Measurements from ENCODE around the gene RAD51AP2. TPM values are rescaled to one million over a fixed set of nuclear protein-coding genes. Genes with fewer than 3 reads are reported as not detected.
"Not testable (repeated sequence)": the region's sequence is repeated elsewhere in the genome, so short reads cannot be mapped to it uniquely, and the experiment has no call there.

Gene RAD51AP2
- total RNA-seq, 1 donor from 2014 or later: 0.37 TPM

DNA sequence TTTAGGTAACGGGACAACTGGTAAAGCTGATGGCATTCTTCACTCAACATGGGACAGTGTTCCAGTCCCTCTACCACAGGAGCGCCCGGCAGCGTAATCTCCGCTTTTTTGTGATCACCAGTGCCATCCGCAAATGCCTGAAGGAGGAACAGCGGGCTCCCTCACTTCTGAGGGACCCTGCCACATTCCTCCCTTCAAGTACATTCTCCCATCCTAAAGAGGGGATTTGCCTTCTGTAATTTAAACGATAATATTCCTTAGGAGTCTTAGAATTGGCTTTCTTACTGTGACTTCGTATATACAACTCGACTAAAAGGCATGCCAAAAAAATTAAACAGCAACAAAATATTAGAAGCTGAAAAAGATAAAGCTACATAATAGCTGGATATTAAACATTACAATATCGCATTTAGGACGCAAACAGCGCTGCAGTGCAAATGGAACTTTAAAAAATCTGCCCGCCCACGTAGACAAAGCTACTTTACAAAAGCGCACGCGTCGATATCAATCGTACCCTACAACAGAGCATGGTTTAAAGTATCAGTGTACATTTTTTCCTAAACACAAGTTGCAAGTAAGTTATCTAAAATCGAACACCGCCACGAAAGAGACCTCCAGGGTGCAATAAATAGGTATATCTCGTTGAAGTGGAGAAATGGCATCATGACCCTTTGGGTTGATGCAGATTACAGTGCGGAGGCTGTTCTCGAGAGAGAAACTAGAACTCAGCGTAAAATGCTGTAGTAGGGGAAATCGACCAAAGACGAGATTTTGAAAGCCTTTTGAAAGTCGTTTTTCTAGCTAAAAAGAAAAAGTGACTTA, 20.0 kb upstream of the RAD51AP2 start:
- peak; percentile 16 for DNase-seq (ENCODE audit: low read depth)

DNA sequence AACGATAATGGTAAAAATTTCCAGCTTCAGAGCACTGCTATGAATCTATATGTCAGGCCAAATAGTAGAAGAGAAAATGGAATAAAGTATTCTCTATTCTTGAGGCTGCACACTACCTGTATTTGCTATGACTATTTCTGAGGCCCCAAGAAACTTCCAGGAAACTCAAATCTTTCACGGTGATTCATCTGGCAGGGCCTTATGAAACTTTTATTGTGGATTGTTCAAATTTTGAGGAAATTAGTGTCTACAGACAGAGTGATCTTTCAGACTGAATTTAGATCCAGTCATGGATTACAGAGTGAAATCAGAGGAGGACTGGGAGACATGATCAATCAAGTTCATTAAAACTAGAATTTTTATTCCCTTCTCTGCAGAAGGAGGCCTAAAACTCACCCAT, 18.2 kb upstream of the RAD51AP2 start:
- no peak for DNase-seq (ENCODE audit: low read depth)

DNA sequence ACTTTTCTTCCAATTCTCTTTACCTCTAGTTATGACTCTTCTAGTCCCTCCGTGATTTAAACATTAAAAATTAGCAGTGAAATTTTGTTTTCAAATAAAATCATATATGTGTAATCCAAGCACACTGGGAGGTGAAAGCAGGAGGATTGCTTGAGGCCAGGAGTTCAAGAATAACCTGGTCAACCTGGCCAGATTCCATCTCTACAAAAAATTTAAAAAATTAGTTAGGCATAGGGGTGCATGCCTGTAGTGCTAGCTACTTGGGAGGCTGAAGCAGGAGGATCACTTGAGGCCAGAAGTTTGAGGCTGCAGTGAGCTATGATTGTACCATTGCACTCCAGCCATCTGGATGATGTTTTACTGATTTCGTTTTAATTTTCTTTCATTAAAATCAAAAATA, 15.3 kb upstream of the RAD51AP2 start:
- no peak for DNase-seq (ENCODE audit: low read depth)

DNA sequence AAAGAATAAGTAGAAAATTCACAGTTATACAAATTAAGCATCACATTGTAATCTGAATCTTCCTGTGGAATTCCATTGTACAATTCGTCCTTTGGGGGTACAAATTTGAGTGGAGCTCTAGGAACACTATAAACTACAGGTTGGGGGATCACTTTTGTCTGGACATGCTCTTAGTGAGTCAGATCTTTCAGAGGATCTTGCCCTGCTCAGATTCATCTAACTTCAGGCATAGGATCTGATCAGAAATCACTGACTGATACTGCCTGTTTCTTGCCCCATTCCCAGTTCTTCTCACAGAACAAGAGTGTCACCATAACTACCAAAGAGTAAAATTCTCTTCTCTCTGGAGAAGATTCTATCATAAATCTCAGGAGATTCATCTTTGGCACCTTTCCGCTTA, 11.5 kb upstream of the RAD51AP2 start:
- DNase-seq (ENCODE audit: low read depth): no peak

DNA sequence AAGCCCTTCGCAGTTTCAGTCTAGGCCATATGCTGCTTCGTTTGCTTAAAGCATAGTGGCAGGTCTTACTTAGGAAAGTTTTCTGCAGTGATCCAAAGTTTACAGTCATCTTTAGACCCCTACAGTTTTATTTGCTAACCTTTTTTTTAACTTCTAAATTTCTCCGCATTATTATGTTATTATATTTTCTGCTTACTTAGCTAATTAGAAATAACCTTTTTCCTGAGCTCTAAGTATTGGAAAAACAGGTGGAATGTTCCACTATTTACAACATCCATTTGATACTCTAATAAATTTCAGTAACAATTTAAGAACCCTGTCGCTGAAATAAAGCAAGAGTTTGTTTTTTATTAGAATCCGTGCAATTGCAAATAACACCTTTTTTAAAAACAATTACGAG, 4.1 kb upstream of the RAD51AP2 start:
- DNase-seq (ENCODE audit: low read depth): no peak

DNA sequence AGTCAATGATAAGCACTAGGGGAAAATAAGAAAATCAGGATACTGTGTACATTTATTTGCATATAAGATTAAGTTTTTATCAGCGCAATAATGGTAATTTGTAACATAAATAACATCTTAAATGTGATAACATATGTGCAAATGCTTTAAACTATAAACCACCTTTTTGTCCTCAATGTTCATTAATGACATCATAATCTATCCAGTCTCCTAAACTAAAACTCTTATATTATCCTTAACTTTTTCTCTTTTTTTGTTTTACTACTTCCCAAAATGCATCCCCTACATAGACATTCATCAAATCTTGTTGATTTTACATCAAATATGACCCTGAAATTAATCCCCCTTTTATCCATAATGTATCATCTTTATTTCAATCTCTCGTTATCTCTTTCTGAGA, 3.4 kb upstream of the RAD51AP2 start:
- no peak for DNase-seq (ENCODE audit: low read depth)

DNA sequence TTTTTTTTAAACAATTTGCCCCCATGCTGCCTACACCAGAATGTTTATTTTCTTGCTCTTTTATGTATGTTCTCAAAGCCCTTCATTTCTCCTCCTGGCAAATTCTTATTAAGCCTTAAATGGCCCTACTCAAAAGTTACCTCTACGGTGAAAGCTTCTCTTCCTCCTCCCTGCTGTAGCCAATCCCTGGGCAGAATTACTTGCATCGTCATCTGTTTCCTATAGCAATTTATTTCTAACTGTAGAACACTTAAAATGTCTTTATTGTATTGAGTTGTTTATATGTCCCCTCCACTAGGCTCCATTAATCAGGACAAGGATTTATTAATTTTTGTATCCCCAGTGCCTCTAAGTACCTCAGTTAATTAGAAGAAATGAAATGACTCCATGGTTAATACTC, 2.5 kb upstream of the RAD51AP2 start:
- DNase-seq (ENCODE audit: low read depth): no peak

DNA sequence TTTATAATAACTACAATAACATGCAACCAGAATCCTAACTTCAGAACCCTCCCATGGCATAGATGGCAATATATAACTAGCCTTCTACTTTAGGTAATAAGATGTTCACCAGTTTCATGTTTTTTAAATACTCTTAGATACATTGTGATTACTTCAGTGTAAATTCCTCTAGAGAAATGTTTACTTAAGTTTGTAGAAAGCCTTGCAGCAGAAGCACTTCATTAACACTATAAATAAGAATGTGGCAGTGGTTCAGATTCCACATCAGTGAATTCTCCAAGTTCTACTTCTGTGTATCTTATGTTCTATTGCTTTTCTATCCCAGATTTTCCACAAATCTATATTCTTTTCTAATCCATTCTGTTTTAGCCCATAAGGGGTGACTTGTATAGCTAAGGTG, 1.2 kb upstream of the RAD51AP2 start:
- no peak for DNase-seq (ENCODE audit: low read depth)

DNA sequence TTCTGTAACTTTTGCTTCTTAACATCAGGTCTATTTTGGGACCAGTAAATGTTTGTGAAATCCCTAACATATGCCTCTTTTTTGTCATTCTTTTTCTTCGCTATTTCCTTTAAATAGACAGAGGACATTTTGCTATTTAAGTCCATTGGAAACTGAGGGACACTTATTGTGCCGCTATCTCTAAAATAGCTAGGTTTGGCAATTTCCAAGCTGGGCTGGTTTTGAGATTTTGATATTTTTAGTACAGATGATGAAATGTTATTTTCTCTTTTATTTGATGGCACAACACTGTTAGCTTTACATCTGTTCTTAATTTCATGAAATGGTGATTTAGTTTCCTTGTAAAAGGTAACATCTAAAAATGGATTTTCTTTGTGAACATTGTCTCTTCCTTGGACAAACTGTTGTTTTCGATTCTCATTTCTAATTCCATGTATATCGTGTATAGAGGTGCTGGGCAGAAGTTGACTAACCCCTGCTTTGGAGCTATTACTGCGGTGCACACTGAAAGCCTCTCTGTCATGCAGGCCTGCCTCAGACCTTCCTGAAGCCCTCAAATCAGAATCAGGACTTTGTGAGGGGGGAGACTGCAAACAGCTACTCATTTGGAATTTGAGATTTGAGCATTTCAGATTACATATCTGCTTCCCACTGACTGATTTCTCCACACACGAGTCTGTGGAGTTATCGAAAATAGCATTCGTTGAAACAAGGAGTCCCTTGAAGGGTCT, 594 bp downstream of the RAD51AP2 start:
- no peak for DNase-seq (ENCODE audit: low read depth)

DNA sequence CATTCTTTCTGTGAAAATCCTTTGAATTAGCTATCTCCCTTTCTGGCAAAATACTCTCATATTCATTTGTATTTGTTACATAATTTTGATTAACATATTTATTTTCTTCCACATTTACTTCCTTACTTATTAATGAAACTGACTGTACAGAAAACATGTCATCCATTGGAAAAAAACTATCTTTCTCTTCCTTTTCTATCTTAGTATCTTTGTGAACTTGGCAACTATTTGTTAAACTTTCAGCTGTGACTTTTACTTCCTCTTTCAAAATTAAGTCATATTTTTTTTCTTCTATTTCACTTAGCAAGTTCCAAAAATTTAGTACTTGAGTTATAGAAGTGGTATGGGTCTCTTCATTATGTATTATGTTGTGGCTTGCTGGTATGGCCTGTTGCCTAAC, 2.6 kb downstream of the RAD51AP2 start:
- no peak for DNase-seq (ENCODE audit: low read depth)

DNA sequence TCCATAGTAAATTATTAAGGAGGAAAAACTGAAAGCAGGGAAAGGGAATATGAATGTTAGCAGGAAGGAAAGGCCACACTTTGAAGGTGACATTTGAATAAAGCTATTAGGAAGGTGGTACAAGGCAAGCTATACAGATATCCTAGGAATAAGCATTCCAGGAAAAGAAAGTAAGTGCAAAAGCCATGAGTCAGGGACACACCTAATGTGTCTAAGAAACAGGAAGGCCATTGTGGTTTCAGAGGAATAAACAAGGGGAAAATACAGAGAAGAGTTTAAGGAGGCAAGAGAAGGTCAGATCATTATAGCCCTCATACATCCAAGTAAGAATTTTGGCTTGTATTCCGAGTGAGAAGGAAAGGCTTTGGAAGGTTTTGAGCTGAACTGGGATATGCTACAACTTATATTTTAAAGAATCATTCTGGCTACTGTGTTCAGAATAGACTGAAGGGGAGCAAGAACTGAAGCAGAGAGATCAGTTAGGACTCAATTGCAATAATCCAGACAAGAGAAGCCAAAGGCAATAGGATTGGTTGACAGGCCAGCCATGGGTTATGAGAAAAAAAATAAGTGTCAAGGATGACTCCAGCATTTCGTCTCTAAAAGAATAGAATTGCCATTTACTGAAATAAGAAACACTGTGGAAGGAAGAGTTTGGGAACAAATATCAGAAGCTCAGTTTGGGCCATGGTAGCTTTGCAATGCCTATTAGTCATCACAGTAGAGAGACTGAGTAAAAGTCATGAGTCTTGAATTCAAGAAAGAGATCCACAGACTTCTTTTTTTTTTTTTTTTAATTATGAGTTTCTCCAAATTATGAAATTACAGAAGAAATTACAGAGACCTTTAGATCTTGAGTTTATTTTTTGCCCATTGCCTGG, 11.3 kb downstream of the RAD51AP2 start:
- DNase-seq (ENCODE audit: low read depth): peak; percentile 8

DNA sequence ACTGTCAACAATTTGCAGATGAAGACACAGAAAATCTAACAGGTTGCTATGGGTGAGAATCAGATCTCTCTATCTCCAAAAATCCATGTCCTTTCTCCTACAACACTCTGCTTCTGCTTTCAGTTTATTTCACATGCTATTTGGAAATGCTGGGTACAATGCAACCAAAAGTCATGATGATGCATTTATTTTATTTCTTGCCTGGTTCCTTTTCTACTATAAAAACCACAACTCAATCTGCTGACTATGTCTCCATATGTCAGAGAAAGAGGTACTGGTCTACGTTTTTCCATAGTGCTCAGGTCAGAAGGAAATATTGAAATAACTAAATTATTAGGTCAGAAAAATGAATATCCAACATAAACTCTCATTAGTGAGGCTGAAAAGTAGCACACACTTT, 20.5 kb downstream of the RAD51AP2 start:
- DNase-seq (ENCODE audit: low read depth): no peak

DNA sequence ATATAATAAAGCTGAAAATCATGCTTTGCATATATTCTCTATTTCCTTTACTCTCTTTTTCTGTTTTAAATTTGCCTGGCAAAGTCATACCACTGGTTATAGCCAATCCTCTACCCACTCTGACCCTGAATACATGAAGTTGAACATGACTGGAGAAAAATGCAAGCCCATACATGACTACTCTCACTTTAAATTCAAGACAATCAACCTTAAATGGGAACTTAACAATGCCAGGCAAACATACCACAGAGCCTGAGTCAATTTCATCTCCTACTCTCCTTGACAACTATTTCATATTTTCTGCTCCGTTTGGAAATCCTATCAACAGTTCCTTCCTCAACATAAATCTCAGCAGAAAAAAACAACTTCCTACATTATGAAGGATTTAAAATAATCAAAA, 22.6 kb downstream of the RAD51AP2 start:
- DNase-seq (ENCODE audit: low read depth): no peak

DNA sequence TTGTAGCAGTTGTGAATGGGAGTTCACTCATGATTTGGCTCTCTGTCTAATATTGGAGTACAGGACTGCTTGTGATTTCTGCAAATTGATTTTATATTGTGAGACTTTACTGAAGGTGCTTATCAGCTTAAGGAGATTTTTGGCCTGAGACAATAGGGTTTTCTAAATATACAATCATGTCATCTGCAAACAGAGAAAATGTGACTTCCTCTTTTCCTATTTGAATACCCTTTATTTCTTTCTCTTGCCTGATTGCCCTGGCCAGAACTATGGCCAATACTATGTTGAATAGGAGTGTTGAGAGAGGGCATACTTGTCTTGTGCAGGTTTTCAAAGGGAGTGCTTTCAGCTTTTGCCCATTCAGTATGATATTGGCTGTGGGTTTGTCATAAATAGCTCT, 28.1 kb downstream of the RAD51AP2 start:
- DNase-seq (ENCODE audit: low read depth): not testable (repeated sequence)

DNA sequence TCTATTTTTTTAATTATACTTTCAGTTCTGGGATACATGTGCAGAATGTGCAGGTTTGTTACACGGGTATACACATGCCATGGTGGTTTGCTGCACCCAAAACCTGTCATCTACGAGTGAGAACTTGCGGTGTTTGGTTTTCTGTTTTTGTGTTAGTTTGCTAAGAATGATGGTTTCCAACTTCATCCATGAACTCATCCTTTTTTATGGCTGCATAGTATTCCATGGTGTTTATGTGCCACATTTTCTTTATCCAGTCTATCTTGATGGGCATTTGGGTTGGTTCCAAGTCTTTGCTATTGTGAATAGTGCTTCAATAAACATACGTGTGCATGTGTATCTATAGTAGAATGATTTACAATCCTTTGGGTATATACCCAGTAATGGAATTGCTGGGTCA, 29.6 kb downstream of the RAD51AP2 start:
- not testable (repeated sequence) for DNase-seq (ENCODE audit: low read depth)

DNA sequence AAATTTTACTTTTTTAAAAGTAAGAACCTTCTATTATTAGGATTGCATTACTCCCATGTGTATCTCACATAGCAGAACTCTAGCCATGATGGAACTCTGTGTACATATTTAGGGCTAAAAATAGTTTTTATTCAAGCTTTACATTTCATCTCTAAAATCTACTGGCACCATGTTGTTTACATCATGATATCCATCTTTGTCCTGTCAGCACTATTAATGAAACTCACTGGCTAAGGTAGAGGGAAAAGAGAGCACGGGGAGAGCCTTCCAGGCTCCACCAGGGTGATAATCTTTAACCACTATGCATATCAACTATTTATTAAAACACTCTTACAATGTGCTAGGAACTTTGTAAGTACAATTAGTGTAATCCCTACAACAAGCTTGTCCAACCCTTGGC, 34.7 kb downstream of the RAD51AP2 start:
- DNase-seq (ENCODE audit: low read depth): no peak

DNA sequence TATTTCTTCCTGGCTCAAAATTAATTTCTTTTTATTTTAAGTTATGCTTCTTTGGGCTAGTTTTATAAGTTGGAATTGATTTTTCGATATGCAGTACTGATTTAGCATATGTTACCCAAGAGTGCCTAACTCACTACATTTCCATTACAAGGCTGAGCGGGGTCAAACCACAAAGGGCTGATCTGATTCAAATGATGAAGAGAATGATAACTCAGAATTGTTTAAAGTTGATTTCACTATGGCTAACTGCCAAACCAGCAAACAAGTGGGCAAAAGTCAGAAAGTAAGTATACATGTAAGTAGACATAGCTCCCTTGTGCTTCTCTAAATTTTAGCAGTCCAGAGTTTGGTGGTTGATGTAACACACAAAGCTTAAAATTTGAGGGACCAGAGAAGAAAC, 35.6 kb downstream of the RAD51AP2 start:
- no peak for DNase-seq (ENCODE audit: low read depth)

DNA sequence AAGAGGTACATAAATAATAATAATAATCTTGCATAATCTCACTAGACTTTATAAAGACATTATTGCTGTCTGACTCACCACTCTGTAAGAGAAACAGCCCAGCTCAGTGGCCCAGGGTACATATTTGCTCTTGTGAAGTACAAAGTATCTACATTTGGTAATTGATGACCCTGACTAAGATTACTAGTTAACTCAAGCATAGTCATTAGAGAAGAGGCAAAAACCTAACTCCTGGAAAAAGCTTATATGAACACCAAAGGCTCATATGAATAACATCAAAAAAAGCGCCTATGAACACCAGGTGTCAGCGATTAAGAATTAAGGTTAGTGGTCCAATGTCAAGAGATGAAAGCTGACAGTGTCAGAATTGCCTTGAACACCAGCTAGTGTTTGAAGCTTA, 38.4 kb downstream of the RAD51AP2 start:
- no peak for DNase-seq (ENCODE audit: low read depth)

DNA sequence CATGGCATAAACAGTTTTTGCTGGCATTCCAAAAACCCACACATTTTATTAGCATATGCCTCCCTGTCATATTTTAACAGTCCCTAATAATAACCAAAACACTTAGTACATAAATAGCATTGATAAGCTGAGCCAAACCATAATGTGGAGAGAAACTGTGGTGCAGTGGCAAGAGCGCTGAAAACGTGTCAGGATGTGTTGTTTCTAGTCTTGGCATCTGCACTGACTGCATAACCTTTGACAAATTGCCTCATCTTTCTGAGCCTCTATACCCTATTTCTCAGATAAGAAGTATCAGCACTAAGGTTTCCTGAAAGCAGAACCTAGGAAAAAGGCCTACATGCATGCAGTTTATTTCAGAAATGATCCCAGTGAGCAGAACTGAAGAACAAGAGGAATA, 41.4 kb downstream of the RAD51AP2 start:
- DNase-seq (ENCODE audit: low read depth): peak; percentile 35

DNA sequence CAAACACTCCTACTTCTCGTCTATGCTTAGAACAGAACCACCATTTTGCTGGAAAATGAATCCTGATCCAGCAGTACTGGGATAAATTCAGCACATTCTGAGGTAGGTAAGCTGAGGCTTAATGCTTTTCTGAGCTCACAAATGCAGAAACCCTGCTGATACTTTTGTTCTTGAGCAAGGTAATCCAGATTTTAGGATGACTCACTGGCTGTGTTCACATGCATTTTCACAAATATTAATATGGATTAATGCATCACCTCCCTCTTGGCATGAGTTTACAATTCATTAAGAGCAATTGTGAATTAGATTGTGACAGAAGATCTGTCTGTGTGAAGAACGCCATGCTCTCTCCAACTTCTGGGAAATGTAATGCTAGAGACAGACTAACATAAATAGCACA, 42.2 kb downstream of the RAD51AP2 start:
- DNase-seq (ENCODE audit: low read depth): no peak

DNA sequence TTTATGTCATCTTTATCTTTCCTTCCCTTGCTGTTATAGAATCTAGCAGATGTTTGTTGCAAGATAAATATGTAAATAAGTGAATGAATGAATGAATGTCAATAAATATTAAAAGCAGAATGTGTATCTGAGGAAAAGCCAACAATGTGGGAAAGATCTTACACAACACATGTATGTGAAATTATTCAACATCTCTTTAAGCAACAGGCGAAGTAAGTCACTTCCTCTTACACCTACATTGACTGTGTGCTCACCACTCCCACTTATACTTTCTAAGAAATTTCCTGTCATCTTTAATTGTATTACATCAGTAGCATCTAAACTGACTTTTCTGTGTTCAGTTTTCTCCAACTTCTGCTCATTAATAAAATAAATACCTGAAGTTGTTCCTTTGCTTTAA, 43.0 kb downstream of the RAD51AP2 start:
- no peak for DNase-seq (ENCODE audit: low read depth)

DNA sequence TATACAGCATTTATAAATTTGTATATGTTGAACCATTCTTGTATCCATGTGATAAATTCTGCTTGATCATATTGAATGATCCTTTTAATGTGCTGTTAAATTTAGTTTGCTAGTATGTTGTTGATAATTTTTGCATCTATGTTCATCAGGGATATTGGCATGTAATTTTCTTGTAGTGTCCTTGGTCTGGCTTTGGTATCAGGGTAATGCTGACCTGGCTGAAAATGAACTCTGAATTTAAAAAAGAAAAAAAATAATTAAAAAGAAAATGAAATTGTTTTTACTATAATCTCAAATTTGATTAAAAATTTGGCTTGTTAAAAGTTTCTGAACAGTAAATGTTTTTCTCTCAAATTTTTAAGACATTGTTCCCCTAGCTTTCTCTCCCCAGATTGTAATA, 46.3 kb downstream of the RAD51AP2 start:
- no peak for DNase-seq (ENCODE audit: low read depth)
